ENCODE results near the gene NRXN3.

DNA sequence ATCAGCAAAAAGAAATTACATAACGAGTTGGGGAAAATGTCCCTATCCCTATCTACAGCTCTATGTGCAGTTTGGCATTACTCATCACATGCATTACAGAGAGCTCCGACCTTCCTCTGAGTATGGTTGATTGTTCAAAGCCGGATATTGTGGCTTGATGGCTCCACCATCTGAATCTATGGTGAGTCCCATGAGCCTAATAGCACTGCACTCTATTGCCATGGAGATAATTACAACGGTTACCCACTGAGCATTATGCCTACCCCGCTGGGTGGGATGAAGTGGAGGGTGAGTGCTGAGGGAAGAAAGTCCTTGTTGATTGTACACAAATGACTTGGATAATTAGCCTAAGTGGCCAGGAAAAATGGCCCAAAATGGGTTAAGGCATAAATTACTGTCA, 800.5 kb downstream of the NRXN3 start:
- TF ChIP-seq, protein P1, sequence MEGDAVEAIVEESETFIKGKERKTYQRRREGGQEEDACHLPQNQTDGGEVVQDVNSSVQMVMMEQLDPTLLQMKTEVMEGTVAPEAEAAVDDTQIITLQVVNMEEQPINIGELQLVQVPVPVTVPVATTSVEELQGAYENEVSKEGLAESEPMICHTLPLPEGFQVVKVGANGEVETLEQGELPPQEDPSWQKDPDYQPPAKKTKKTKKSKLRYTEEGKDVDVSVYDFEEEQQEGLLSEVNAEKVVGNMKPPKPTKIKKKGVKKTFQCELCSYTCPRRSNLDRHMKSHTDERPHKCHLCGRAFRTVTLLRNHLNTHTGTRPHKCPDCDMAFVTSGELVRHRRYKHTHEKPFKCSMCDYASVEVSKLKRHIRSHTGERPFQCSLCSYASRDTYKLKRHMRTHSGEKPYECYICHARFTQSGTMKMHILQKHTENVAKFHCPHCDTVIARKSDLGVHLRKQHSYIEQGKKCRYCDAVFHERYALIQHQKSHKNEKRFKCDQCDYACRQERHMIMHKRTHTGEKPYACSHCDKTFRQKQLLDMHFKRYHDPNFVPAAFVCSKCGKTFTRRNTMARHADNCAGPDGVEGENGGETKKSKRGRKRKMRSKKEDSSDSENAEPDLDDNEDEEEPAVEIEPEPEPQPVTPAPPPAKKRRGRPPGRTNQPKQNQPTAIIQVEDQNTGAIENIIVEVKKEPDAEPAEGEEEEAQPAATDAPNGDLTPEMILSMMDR (IDR thresholded peaks at IDR 0.05; ENCODE audit: low read length): no peak
- TF ChIP-seq EZH2 (IDR thresholded peaks at IDR 0.05; ENCODE audit: borderline replicate concordance, low read length): no peak

Data from OCI-LY1 (cell line).